Progenitor cell of endocrine pancreas (in vitro differentiated cells): ENCODE data around the gene PLK1. TPM values are rescaled to one million over a fixed set of nuclear protein-coding genes. Genes with fewer than 3 reads are reported as not detected.

Experiments
- DNase-seq: peaks from one replicate; pipeline ENCODE4 v3.0.0; 2021; ENCODE audit warnings: low spot score; ENCODE audit not compliant: unreplicated experiment
- H3K27ac Mint-ChIP-seq: 2 replicates; pipeline ENCODE4 v1.8.0; 2021; ENCODE audit warnings: mild to moderate bottlenecking, moderate library complexity, mixed read lengths
- H3K27me3 Mint-ChIP-seq: 2 replicates; pipeline ENCODE4 v1.8.0; 2021; ENCODE audit warnings: mixed read lengths
- H3K36me3 Mint-ChIP-seq: 2 replicates; pipeline ENCODE4 v1.8.0; 2022; ENCODE audit warnings: mixed read lengths; ENCODE audit not compliant: insufficient read depth
- H3K4me1 Mint-ChIP-seq: 2 replicates; pipeline ENCODE4 v1.8.0; 2021; ENCODE audit warnings: low read depth, mixed read lengths
- H3K4me3 Mint-ChIP-seq: 2 replicates; pipeline ENCODE4 v1.8.0; 2021; ENCODE audit warnings: low read depth, mild to moderate bottlenecking, moderate library complexity, mixed read lengths
- H3K9me3 Mint-ChIP-seq: 2 replicates; pipeline ENCODE4 v1.8.0; 2021; ENCODE audit warnings: low read depth, mixed read lengths
- total RNA-seq: library from RNA; stranded (reverse); gene quantifications from 2 replicates; pipeline ENCODE4 v1.2.1, GENCODE V29; 2021
- TF ChIP-seq, protein P1 (sequence below): fragments of 200-600 bp; sonication (generic); IDR thresholded peaks from one replicate; pipeline ENCODE4 v1.5.0; 2021; ENCODE audit warnings: antibody characterized with exemption, mild to moderate bottlenecking; ENCODE audit not compliant: unreplicated experiment

The PLK1 gene
- total RNA-seq, 1 donor from 2014 or later: 36.2 TPM

DNA sequence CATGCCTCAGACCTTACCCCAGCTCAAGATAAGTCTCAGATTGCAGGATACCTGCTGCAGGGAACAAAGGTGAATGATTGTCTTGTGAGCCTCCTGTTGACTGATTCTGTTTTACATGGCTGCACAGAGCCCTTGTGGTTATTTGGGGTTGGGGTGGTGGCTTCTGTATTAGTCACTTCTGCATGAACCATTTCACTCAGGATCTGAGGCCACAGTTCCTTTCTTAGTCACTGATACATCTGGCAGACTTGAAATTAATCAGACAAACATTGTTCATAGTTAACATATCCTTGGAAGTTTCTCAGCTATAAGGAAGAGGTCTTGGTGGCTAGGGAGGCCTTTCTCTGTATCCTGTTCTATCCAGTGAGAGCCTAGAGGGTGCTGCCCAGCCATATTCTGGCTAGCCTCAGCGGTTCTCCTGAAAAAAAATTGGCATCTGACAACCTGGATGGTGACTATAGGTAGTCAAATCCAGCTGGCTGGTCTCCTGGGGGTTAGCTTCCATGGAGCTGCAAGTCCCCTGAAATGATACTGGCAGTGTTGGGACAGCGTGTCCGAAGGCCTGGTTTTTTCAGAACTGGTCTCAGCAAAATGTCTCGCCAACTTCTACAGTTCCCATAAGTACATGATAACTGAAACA lies 8.4 kb upstream of the PLK1 start:
- no peak overlapping the region for H3K4me3 Mint-ChIP-seq
- DNase-seq: no peak
- H3K27me3 Mint-ChIP-seq: no peaks in the 10 kb centered on the region
- peaks cover 10% of the 10 kb centered on the region for H3K36me3 Mint-ChIP-seq
- TF ChIP-seq, protein P1, sequence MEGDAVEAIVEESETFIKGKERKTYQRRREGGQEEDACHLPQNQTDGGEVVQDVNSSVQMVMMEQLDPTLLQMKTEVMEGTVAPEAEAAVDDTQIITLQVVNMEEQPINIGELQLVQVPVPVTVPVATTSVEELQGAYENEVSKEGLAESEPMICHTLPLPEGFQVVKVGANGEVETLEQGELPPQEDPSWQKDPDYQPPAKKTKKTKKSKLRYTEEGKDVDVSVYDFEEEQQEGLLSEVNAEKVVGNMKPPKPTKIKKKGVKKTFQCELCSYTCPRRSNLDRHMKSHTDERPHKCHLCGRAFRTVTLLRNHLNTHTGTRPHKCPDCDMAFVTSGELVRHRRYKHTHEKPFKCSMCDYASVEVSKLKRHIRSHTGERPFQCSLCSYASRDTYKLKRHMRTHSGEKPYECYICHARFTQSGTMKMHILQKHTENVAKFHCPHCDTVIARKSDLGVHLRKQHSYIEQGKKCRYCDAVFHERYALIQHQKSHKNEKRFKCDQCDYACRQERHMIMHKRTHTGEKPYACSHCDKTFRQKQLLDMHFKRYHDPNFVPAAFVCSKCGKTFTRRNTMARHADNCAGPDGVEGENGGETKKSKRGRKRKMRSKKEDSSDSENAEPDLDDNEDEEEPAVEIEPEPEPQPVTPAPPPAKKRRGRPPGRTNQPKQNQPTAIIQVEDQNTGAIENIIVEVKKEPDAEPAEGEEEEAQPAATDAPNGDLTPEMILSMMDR: no peak
- peaks cover 2% of the 10 kb centered on the region for H3K4me1 Mint-ChIP-seq
- H3K27ac Mint-ChIP-seq: peak overlapping the region; percentile 41
- no peaks in the 10 kb centered on the region for H3K9me3 Mint-ChIP-seq

- H3K9me3 Mint-ChIP-seq: no peaks in the 10 kb centered on the region
- H3K4me3 Mint-ChIP-seq: no peak overlapping the region
- peaks cover 4% of the 10 kb centered on the region for H3K36me3 Mint-ChIP-seq
- no peaks in the 10 kb centered on the region for H3K27me3 Mint-ChIP-seq
- no peak overlapping the region for H3K27ac Mint-ChIP-seq
- no peak for DNase-seq
- TF ChIP-seq, protein P1: no peak
- peaks cover 4% of the 10 kb centered on the region for H3K4me1 Mint-ChIP-seq
Measured at GRCh38 chr16:23673971-23674614, 4.6 kb upstream of the PLK1 start.

DNA sequence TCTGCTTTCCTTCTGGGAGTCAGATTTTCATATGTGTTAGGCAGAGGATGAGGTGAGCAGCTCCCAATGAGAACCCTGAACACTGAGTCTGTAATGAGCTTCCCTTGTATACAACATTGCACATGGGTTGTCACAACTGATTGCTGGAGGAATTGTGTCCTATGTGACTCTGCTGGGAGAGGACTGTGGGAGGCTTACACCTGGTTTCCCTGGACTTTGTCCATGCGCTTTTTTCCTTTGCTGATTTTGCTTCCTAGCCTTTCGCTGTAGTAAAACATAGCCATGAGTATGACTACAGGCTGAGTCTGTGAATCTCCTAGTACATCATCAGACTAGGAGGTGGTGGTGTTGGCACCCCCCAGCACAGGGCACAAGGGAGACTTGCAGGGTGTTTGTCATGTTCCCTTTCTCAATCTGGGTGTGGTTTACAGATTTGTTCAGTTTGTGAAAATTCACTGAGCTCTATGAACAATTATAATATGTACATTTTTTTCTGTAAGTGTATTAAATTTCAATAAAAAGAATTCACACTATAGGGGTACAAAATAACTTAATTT lies 1.7 kb upstream of the PLK1 start:
- H3K27me3 Mint-ChIP-seq: no peaks in the 10 kb centered on the region
- peaks cover 4% of the 10 kb centered on the region for H3K36me3 Mint-ChIP-seq
- no peaks in the 10 kb centered on the region for H3K9me3 Mint-ChIP-seq
- no peak overlapping the region for H3K27ac Mint-ChIP-seq
- DNase-seq: no peak
- H3K4me1 Mint-ChIP-seq: peaks cover 17% of the 10 kb centered on the region
- H3K4me3 Mint-ChIP-seq: no peak overlapping the region
- TF ChIP-seq, protein P1: no peak

DNA sequence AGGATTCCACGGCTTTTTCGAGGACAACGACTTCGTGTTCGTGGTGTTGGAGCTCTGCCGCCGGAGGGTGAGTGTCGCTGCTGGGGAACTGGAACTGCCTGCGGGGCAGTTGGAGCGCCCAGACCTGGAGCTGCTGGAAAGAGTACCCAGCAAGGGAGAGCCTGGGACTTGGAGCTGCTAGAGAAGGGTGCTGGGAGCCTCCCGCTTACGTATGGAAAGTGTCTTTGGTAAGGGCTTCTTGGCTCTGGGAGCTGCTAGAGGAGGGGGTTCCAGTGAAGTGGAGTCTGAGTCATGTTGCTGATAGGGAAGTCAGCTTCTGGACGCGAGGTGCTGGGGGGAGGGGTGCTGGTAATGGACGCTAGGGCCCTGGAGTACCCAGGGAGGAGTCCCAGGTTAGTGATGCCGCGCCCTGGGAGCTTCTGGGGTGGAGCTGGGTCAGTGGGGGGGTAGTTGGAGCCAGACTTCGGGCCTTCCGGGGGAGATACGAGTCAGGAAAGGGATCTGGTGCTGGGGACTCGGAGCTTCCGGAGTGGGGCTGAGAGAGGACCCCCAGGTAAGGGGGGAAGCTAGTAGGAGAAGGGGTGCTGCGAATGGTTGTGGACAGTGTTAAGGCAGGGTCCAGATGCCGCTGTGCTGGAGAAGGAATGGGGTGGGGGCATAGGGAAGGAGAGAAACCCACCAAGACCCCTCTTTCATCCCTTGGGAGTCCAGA lies 741 bp downstream of the PLK1 start:
- DNase-seq: no peak
- peak overlapping the region; percentile 85 for H3K4me3 Mint-ChIP-seq
- peaks cover 15% of the 10 kb centered on the region for H3K4me1 Mint-ChIP-seq
- no peaks in the 10 kb centered on the region for H3K9me3 Mint-ChIP-seq
- peaks cover 10% of the 10 kb centered on the region for H3K36me3 Mint-ChIP-seq
- H3K27ac Mint-ChIP-seq: peak overlapping the region; percentile 78
- TF ChIP-seq, protein P1: no peak
- H3K27me3 Mint-ChIP-seq: no peaks in the 10 kb centered on the region

DNA sequence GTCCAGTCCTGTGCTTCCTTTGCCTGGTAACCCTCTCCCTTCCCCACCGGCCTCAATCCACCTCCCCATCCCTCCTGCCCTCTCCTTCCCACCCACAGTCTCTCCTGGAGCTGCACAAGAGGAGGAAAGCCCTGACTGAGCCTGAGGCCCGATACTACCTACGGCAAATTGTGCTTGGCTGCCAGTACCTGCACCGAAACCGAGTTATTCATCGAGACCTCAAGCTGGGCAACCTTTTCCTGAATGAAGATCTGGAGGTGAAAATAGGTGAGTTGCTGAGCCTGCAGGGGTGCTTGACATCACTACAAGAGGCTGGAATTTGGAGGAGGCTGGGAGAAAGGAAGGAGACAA lies 1.3 kb downstream of the PLK1 start:
- Mint-ChIP-seq H3K36me3 (peaks cover 10% of the 10 kb centered on the region), H3K9me3 (no peaks in the 10 kb centered on the region), H3K27ac (no peak overlapping the region), H3K4me3 (peak overlapping the region; percentile 85), H3K27me3 (no peaks in the 10 kb centered on the region), H3K4me1 (peaks cover 15% of the 10 kb centered on the region)
- no peak for DNase-seq
- TF ChIP-seq, protein P1: no peak
